B cell (primary cell): Measurements from ENCODE around the gene CHRNA4.

Source experiments
- CTCF ChIP-seq: fragments of 200-600 bp; IDR thresholded peaks from one replicate; pipeline ENCODE4 v1.8.0; 2022; ENCODE audit warnings: antibody characterized with exemption, mild to moderate bottlenecking
- EZH2 ChIP-seq: IDR thresholded peaks from 2 replicates; pipeline ENCODE4 v1.6.1; 2012; ENCODE audit warnings: borderline replicate concordance, low read depth, mild to moderate bottlenecking, moderate library complexity, low read length; ENCODE audit not compliant: insufficient read depth, poor library complexity, severe bottlenecking

- no peak for TF ChIP-seq CTCF
- no peak for TF ChIP-seq EZH2
These were observed 47.1 kb downstream of the CHRNA4 start for GRCh38 chr20:63314015-63314471.
